Right ventricle myocardium inferior (tissue), 1 donor: Measurements from ENCODE around the gene SLC22A5. TPM values are rescaled to one million over a fixed set of nuclear protein-coding genes. Genes with fewer than 3 reads are reported as not detected.

Experiments used
- ATAC-seq: fragments of 200-7000 bp; cut with Tn5 transposase; one replicate; pipeline ENCODE4 v1.9.1; 2020; ENCODE audit warnings: mild to moderate bottlenecking, moderate library complexity
- DNase-seq: peaks from one replicate; pipeline ENCODE4 v3.0.0; 2021; ENCODE audit errors: missing footprints
- intact Hi-C: fragments of 100-400 bp; cut with DNase I; formaldehyde crosslinking; loops from one replicate; pipeline ENCODE4 v1.11.0; 2022
- total RNA-seq: library from RNA; stranded (reverse); fragmentation: NEBNext Ultra II Directional; extraction: Animal tissue kit (Norgen Biotek cat#: 25700); gene quantifications from one replicate; pipeline ENCODE4 v1.2.1, GENCODE V29; 2021
- donor health status: DM: no; HTN: yes; CAD: no; lungs with severe emphysema.

Gene SLC22A5
- total RNA-seq, 1 donor from 2014 or later = 22.3 TPM

DNA sequence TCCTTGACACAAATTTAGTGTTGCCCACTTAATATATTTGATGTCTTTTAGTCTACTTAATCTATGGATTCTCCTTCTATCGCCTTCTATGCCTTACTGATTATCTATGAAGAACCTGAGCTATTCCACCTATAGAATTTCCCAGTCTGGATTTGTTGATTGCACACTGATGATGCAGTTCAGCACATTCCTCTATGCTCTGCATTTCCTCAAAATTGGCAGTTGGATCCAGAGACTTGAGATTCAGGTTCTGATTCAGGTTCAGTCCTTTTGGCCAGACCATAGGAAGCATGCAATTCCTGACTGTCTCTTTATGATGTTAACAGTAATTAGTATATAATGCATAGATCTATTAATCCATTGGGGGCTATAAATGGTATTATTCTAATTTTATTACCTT, 13.8 kb downstream of the SLC22A5 start:
- no peak for ATAC-seq
- DNase-seq = no peak
- intact Hi-C loops = no loop called here

DNA sequence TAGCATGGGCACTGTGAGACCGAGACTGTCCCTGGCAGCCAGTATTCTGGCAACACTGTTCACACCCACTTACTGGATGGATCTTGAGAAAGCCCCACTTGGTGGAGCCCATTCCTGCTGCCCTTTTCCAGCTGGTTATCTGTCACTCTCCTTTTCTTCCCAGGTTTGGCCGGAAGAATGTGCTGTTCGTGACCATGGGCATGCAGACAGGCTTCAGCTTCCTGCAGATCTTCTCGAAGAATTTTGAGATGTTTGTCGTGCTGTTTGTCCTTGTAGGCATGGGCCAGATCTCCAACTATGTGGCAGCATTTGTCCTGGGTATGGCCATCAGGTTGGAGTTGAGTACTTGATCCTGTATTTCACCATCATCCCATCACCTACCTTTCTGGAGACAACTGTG, 14.5 kb downstream of the SLC22A5 start:
- intact Hi-C loops = no loop called here
- no peak for ATAC-seq
- no peak for DNase-seq

DNA sequence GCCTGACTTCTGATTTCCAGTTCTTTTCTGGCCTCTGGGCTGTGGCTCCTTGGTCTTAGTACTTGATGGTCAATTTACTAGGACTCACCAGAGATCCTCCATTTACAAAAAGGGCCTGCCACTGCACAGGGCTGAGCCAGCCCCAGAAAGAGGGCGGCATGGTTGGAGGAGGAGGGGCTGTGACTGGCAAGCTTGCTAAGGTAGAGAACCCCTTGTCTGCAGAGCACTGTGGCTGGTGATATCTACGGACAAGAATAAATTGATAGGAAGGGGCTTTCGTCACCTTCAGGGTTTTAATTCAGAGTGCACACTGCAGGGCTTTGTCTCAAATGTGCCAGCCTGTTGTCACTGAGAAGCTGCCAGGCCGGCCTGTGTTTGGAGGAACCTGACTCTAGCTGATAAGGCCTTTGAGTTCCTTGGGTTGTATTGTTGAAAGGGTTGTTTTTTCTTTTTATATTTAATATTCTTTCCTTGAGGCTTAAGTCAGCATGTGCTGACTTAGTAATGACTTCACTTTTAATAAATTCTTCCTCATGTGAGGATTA, 15.1 kb downstream of the SLC22A5 start:
- ATAC-seq = peak; percentile 25
- intact Hi-C loops = no loop called here

DNA sequence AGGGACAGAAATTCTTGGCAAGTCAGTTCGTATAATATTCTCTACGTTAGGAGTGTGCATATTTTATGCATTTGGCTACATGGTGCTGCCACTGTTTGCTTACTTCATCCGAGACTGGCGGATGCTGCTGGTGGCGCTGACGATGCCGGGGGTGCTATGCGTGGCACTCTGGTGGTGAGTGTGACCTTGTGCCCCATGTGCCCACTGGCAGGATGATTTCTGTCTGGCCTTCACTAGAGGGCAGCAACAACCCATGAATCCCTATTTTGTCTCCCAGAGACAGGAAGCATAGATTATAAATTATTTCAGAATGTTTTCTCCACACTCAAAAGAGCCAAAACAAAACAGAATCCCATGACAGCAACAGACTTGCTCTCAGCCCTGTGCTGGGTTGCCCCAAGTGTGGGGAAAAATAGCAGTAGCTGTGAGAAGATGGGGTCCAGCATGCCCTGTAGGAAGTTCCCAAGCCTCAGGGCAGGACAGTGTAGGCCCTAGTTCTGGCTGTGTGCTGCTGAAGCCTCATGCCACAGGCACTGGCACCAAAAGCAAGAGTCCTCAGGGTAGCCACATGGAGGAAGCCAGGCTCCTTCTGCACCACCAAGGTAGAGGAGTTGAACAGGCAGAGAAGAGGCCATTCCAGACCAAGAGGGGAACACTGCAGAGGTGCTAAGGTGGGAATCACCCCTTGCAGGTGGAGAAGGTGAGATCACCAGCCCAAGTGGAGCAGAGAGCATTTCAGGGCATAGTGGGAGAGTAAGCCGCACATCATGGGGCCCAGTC, 16.0 kb downstream of the SLC22A5 start:
- ATAC-seq (peak; percentile 56), DNase-seq (no peak)
- intact Hi-C loops = loop anchor here (1.0 to 2.0 kb wide), 2 partner anchors 116 to 435 kb away; no protein-coding TSS in a partner anchor

More for the DNA sequence above, 15.1 kb downstream of the SLC22A5 start:
- DNase-seq = no peak

DNA sequence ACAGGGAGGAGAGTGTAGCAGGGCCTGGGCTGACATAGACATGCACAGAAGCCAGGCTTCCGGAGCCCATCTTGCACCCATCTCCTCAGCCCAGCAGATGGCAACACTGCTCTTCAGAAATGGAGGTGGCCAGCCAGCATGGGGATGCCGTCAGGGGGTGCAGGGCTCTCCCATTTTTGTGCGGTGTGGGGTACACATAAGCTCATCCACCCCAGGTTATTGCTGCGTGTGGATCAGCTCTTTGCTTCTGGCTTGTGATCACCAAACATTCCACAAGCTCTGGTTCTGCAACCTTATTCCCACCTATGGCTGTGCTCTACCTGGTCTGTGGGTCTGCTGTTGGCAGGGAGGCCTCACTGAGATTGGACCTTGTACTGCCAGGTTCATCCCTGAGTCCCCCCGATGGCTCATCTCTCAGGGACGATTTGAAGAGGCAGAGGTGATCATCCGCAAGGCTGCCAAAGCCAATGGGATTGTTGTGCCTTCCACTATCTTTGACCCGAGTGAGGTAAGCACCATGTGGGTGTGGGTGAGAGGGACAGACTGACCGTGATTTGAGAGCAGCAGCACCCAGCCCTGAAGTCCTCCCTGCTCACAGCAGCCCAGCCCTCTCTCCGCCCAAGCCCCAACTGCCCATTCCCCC, 17.3 kb downstream of the SLC22A5 start:
- ATAC-seq = peak; percentile 84
- DNase-seq = peak; percentile 88
- intact Hi-C loops = loop anchor here (1.0 to 2.0 kb wide), 2 partner anchors 115 to 434 kb away; no protein-coding TSS in a partner anchor

DNA sequence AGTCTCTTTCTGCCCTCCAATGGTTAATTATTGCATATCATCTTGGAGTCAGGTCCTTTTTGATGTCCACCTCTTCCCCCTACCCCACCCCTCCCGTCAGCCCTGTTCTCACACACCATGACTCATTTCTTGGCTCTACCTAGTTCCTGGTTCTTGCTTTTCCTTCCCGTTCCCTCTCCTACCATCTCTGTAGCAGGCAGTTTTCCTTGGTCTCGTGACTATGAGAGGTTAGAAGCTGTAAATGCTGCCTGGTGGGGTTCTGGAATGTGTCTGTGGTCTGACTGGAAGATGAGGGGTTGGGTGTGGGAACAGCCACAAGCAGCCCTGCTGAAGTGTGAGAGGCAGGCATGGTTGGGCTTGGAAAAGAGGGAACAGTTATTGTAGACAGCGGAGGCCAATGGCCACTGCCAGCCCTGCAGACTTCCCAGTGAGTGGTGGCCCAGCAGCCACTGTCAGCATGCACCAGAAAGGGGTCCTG, 18.2 kb downstream of the SLC22A5 start:
- DNase-seq (peak; percentile 66), ATAC-seq (peak; percentile 79)
- intact Hi-C loops = loop anchor here (2.0 kb wide), 2 partner anchors 23 to 433 kb away; no protein-coding TSS in a partner anchor

DNA sequence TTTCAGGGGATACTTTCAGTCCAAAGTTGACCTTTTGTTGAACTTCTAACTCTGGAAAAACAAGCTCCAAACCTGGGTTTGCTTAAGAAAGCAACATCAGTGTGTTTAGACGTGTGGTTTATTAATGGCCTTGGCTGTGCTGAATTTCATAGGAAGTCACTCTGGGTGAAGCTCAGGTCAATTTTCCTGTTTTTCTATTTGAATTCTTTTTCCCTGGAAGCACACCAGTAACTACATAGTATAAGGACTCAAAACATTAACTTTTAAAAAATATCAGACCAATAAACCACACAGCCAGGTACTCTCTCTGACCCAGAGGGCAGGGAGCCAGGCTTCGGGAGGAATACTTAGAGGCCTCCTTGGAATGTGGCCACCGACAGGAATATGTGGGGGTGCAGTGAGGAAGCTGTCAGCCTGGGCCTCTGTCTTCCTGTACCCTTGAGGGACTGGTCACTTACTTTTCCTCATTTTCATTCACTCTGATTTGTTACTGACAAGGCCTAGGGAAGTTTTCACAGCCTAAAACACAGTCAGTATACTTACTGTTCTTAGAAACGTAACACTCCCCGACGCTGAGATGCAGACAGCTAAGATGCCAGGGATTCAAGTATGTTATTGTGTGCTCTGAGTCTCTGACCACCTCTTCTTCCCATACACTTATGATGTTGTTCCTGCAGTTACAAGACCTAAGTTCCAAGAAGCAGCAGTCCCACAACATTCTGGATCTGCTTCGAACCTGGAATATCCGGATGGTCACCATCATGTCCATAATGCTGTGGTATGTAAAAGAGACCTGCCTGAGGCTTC, 18.9 kb downstream of the SLC22A5 start:
- DNase-seq (no peak), ATAC-seq (no peak)
- intact Hi-C loops = loop anchor here (2.0 kb wide), 1 partner anchor 22 kb away; no protein-coding TSS in a partner anchor

DNA sequence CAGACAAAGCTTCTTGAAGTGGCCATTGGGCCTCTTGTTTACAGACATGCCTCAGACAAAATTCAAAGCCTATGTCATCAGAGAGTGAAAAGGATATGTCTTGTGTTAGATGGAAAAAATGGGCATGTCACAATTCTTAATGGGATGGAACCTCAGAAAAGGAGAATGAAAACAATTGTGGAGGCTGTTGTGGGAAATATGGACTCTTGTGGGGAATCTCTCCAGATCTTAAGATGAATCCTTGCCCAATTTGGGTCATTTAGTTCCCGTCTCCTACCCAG, 19.5 kb downstream of the SLC22A5 start:
- no peak for ATAC-seq
- no peak for DNase-seq
- intact Hi-C loops = loop anchor here (2.0 kb wide), 1 partner anchor 22 kb away; no protein-coding TSS in a partner anchor

DNA sequence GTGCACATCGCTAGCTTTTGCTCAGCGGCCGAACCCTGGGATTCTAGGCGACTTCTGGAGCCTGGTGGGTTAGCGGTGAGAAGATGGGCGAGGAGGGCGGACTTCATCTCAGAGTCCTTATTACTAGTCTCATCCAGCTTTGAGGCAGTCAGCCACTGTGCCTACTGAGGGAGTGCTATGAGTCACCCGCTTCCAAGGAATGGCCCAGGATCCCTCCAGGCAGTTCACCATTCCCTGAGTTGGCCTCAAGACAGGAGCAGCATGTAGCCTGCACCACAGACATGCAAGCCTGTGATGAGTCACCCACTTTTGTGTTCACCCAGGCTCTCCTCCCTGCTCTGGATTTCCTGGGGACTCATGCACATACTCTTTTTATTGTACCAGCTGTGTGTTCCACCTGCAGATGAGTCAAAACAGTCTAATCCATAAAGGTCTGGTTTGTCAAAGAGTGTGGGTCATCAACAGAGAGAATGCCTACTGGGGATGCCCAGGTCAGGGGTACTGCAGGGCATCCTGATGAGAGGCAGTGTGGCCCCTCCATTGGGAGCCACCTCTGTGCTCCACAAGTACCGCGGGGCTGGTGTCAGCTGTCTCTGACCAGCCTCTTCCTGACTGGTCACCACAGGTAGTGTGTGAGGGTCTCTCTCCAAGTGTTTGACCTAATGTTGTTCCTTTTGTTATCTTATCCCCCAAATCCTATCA, 20.2 kb downstream of the SLC22A5 start:
- no peak for DNase-seq
- ATAC-seq = no peak
- intact Hi-C loops = loop anchor here (2.0 to 10.0 kb wide), 2 partner anchors 21 to 345 kb away; partner anchors contain the start of gene KIF3A

DNA sequence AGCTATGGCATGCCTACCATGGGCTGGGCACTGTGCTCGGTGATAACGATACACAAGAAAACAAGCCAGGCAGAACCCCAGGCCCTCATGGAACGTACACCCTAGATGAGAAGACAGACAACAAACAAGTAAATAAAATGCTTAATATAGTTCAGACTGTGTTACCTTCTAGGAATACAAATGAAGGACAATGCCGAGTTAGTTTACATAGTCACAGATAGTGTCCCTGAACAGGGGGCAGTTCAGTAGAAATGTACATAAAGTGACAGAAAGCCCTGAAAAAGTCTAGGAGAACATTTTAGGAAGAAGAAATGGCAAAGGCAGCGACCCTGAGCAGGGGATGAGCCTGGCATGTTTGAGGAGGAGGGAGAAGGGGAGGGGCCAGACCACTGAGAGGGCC, 21.7 kb downstream of the SLC22A5 start:
- DNase-seq = no peak
- intact Hi-C loops = loop anchor here (10.0 kb wide), 1 partner anchor 344 kb away; the partner anchor contains the start of gene KIF3A
- ATAC-seq = no peak

DNA sequence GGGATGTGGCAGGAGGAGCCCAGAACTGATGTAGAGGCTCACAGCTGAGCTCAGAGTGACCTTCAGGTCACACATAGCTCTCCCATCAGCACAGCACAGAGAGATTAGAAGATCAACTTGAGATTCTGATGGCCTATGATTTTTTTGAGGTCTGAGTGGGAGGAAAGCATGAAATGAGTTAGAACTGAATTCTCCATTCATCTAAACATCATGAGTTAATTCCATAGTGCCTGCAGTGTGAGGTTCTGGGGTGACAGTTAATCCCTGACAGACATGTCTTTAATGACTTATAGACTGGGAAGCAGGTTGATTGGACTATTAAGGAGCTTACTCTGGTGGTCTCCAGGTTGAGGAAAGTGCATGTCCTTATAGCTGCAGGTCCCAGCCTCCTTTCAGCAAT, 22.4 kb downstream of the SLC22A5 start:
- intact Hi-C loops = loop anchor here (10.0 kb wide), 1 partner anchor 343 kb away; the partner anchor contains the start of gene KIF3A
- DNase-seq = no peak
- ATAC-seq = no peak

DNA sequence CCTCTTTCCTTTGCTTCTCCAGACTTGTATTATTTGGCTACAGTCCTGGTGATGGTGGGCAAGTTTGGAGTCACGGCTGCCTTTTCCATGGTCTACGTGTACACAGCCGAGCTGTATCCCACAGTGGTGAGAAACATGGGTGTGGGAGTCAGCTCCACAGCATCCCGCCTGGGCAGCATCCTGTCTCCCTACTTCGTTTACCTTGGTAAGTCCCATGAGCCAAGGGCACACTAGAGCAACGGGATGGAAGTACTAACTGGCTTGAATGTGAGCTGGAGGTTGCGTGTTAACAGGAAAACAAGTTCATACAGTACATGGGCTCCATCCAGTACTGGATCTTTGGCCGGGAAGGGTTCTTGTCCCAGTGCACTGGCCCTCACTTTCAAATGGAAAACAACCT, 22.9 kb downstream of the SLC22A5 start:
- DNase-seq (no peak), ATAC-seq (no peak)
- intact Hi-C loops = loop anchor here (10.0 kb wide), 1 partner anchor 342 kb away; the partner anchor contains the start of gene KIF3A

DNA sequence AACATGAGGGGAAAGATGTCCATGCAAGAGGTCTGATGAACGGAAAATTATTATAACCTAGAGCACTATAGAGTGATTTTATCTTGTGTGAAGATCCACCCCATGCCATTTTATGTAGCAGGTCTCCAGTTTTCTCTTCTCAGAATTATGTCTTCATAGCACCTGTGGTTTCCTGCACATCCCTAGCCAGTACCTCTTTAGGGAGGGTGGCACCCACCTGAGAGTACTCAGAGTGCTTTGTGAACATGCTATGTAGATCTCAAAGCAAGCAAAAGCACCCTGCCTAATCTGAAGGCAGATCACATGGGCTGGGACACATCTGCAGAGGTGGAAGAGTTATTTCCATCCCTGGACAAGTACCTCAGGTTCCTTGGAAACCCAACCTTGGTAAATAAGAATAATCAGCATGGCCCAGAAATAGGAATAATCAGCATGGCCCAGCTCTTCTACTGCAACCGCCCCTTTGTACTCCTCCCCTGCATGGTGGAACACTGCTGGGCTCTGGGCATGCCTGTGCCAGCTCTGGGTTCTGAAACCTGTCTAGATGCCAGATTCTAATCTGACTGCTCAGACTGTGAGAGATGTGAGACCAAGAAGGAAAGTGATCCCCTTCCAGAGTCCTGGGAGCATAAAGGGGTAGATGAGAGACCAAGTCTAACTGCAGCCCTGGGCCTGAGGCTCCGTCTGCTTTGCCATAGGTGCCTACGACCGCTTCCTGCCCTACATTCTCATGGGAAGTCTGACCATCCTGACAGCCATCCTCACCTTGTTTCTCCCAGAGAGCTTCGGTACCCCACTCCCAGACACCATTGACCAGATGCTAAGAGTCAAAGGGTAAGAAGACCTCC, 23.7 kb downstream of the SLC22A5 start:
- intact Hi-C loops = loop anchor here (10.0 kb wide), 1 partner anchor 342 kb away; the partner anchor contains the start of gene KIF3A
- DNase-seq (no peak), ATAC-seq (no peak)

DNA sequence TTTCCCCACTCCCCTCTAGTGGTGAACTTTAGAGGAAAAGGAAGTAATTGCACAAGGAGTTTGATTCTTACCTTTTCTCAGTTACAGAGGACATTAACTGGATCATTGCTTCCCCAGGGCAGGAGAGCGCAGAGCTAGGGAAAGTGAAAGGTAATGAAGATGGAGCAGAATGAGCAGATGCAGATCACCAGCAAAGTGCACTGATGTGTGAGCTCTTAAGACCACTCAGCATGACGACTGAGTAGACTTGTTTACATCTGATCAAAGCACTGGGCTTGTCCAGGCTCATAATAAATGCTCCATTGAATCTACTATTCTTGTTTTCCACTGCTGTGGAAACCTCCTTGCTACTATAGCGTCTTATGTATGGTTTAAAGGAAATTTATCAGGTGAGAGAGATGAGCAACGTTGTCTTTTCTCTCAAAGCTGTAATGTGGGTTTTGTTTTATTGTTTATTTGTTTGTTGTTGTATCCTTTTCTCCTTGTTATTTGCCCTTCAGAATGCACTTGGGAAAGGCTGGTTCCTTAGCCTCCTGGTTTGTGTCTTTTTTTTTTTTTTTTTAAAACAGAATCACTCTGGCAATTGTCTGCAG, 25.3 kb downstream of the SLC22A5 start:
- intact Hi-C loops = loop anchor here (10.0 kb wide), 1 partner anchor 340 kb away; the partner anchor contains the start of gene KIF3A
- ATAC-seq = no peak

DNA sequence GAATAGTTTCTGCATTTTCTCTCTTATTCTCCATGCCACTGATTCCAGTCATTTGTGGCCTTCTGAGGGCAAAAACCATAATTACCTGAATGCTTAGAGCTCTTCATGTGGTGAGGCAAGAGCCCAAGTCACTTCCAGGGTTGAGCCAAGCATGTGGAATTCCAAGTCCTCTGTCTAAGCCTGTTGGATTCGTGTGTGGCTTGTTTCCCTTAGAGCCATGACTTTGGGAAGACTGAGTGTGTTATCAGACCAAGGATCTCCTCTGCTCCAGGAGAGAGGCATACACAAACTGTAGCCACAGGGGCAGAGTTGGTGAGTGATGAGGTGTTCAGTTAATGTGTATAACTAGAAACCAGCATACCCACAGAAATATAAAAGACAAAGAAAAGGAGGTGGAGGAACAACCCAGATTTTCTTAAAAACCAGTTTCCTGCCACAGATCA, 27.1 kb downstream of the SLC22A5 start:
- no peak for DNase-seq
- intact Hi-C loops = loop anchor here (10.0 kb wide), 1 partner anchor 338 kb away; the partner anchor contains the start of gene KIF3A
- no peak for ATAC-seq

More for the DNA sequence above, 25.3 kb downstream of the SLC22A5 start:
- no peak for DNase-seq

DNA sequence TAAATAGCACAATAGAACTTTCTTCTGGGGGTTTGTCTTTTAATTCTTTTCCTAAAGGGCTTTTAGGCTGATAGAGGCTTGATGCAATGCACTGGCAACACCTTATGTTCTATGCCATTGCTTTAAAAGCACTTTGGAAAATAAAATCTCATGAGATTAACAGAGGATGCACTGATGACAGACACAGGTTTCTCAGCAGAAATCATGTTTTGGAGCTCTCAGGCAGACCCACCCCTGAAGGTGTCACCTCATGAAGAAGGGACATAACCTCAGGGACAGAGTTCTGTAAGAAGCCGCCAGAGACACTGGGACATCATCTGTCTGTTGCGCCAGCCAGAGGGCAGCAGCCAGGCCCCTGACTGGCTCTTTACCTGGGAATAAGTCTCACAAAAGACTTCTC, 27.7 kb downstream of the SLC22A5 start:
- DNase-seq = no peak
- ATAC-seq = no peak
- intact Hi-C loops = loop anchor here (10.0 kb wide), 1 partner anchor 338 kb away; the partner anchor contains the start of gene KIF3A
